Spleen (tissue), 11 donors: Measurements from ENCODE around the gene ERBB4. TPM values are rescaled to one million over a fixed set of nuclear protein-coding genes. Genes with fewer than 3 reads are reported as not detected.

Experiments
- DNase-seq: peaks from one replicate; pipeline ENCODE4 v3.0.0-alpha.2; 2020
- H3K27ac ChIP-seq, 8 donors: fragments of 200-600 bp; sonication (generic) in 7 of 8; 1 replicate in 4 of 8; 2 replicates in 4 of 8; pipeline versions ENCODE4 v1.5.0 to v1.8.0; 2016 to 2021; ENCODE audit warnings: inconsistent platforms in 4 of 8, mild to moderate bottlenecking in 4 of 8, moderate library complexity in 1 of 8
- H3K27me3 ChIP-seq, 7 donors: fragments of 200-600 bp; sonication (generic) in 6 of 7; replicated peaks in 1 of 7; 1 replicate in 4 of 7; 2 replicates in 3 of 7; pipeline versions ENCODE4 v1.5.0 to v1.8.0; 2016 to 2021; ENCODE audit warnings: inconsistent platforms in 3 of 7, mild to moderate bottlenecking in 1 of 7
- H3K36me3 ChIP-seq, 6 donors: fragments of 200-600 bp; sonication (generic) in 5 of 6; 1 replicate in 4 of 6; 2 replicates in 2 of 6; pipeline versions ENCODE4 v1.5.0 to v1.8.0; 2016 to 2021; ENCODE audit warnings: inconsistent platforms in 2 of 6
- H3K4me1 ChIP-seq, 6 donors: fragments of 200-600 bp; sonication (generic) in 5 of 6; 1 replicate in 3 of 6; 2 replicates in 3 of 6; pipeline versions ENCODE4 v1.5.0 to v1.8.0; 2016 to 2021; ENCODE audit warnings: inconsistent platforms in 3 of 6
- H3K4me3 ChIP-seq, 8 donors: fragments of 200-600 bp; sonication (generic) in 7 of 8; 1 replicate in 4 of 8; 2 replicates in 4 of 8; pipeline versions ENCODE4 v1.5.0 to v1.8.0; 2016 to 2021; ENCODE audit warnings: inconsistent platforms in 4 of 8, mild to moderate bottlenecking in 4 of 8, moderate library complexity in 2 of 8
- H3K9me3 ChIP-seq, 8 donors: fragments of 200-600 bp; sonication (generic) in 7 of 8; 1 replicate in 4 of 8; 2 replicates in 4 of 8; pipeline versions ENCODE4 v1.5.0 to v1.8.0; 2016 to 2021; ENCODE audit warnings: inconsistent platforms in 4 of 8
- CTCF ChIP-seq, 11 experiments: fragments of 200-600 bp in 7 of 11; fragments of 450-650 bp in 4 of 11; sonication (generic) in 4 of 11; IDR thresholded peaks in 8 of 11; conservative IDR thresholded peaks in 3 of 11; 1 replicate in 7 of 11; 2 replicates in 4 of 11; pipeline versions ENCODE4 v1.4.0 to v1.8.0; 2016 to 2021; ENCODE audit warnings: antibody characterized with exemption in 11 of 11, inconsistent platforms in 4 of 11, mild to moderate bottlenecking in 1 of 11
- POLR2A ChIP-seq, 3 donors: fragments of 450-650 bp; IDR thresholded peaks; one replicate each; pipeline ENCODE4 v1.5.1; 2017; ENCODE audit warnings: antibody characterized with exemption in 3 of 3, mild to moderate bottlenecking in 1 of 3
- POLR2AphosphoS5 ChIP-seq, 3 donors: sonication (generic); formaldehyde crosslinking; IDR thresholded peaks; one replicate each; pipeline ENCODE4 v1.5.1; 2017; ENCODE audit warnings: antibody characterized with exemption in 3 of 3
- WGBS, 5 donors: extraction: QIAGEN DNeasy Blood & Tissue Kit in 3 of 5; methylation state at CpG; one replicate each; pipeline versions ENCODE4 v1.1.5 to v1.1.7; 2013 to 2018; 5-methylcytosine and 5-hydroxymethylcytosine counted together
- intact Hi-C: fragments of 100-400 bp; cut with DNase I; formaldehyde crosslinking; loops from one replicate; pipeline ENCODE4 v1.15.0; 2023; ENCODE audit warnings: low total_unique reads
- polyA plus RNA-seq, 3 donors: library from polyadenylated mRNA; stranded (reverse); fragments of 200-250 nt; gene quantifications; one replicate each; pipeline ENCODE4 v1.2.1, GENCODE V29; 2013
- total RNA-seq, 7 donors: library from RNA; depleted of rRNA in 3 of 7; stranded (reverse); fragments of >200 nt in 3 of 7; fragmentation: NEBNext Ultra II Directional in 4 of 7; extraction: Animal tissue kit (Norgen Biotek cat#: 25700) in 4 of 7; gene quantifications; one replicate each; pipeline versions ENCODE4 v1.1.0 to v1.2.1, GENCODE V29; 2016 to 2021
- donor health status: healthy with polysubstance abuse.
- donor health status: DM: no; HTN: no; CAD: no; lungs with moderate emphysema.
- donor health status: DM: no; HTN: no; CAD: no.
- donor health status: Bipolar disorder and iron deficiency.
- donor health status: healthy.
- donor health status: DM: no; HTN: no; CAD: no.
- donor health status: DM: yes; HTN: yes; CAD: no.

The ERBB4 gene
- total and polyA plus RNA-seq, 10 donors = under 0.01 to 1.4 (median 0.35) TPM

DNA sequence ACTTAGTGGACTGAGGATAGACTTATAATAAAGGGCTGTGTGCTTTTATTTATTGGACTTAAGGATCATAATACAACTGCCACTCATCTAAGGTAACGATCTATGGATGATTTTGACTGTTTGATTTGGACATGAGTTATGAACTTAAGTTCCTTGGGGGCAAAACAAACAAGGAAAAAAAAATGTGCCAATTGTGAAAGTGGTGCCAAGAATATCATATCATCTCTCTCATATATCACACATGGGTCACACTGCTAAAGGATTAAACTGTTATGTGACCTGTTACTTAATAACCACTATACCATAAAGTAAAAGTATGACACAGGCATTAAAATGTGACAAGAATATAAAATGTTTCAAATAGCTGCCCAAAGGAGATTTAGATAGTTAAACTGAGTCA, 886.3 kb downstream of the ERBB4 start:
- Histone ChIP-seq H3K27me3 (no peaks in the 10 kb centered on the region), H3K4me1 (no peaks in the 10 kb centered on the region), H3K4me3 (no peak overlapping the region), H3K36me3 (no peaks in the 10 kb centered on the region), H3K27ac (no peak overlapping the region), H3K9me3 (no peaks in the 10 kb centered on the region)
- 67 to 85% (median 72%) methylated on average over 1 of the region's 1 CpG for WGBS, 5 donors
- intact Hi-C loops = no loop called here
- TF ChIP-seq POLR2A (IDR thresholded peaks at IDR 0.05) (no peak), CTCF (IDR thresholded peaks at IDR 0.05 in 8 of 11, conservative IDR thresholded peaks at IDR 0.05 in 3 of 11) (no peak), POLR2AphosphoS5 (IDR thresholded peaks at IDR 0.05) (no peak)
- no peak for DNase-seq

- Histone ChIP-seq H3K36me3 (no peaks in the 10 kb centered on the region), H3K27me3 (no peaks in the 10 kb centered on the region), H3K27ac (no peak overlapping the region), H3K9me3 (no peaks in the 10 kb centered on the region), H3K4me3 (no peak overlapping the region), H3K4me1 (no peaks in the 10 kb centered on the region)
- 67 to 82% (median 77%) methylated on average over 2 of the region's 2 CpGs for WGBS, 5 donors
- DNase-seq = no peak
- TF ChIP-seq POLR2AphosphoS5 (IDR thresholded peaks at IDR 0.05) = no peak
- TF ChIP-seq POLR2A (IDR thresholded peaks at IDR 0.05) = no peak
- no peak for TF ChIP-seq CTCF (IDR thresholded peaks at IDR 0.05 in 8 of 11, conservative IDR thresholded peaks at IDR 0.05 in 3 of 11)
- intact Hi-C loops = no loop called here
These were observed 889.3 kb downstream of the ERBB4 start for GRCh38 chr2:211649331-211649730.

DNA sequence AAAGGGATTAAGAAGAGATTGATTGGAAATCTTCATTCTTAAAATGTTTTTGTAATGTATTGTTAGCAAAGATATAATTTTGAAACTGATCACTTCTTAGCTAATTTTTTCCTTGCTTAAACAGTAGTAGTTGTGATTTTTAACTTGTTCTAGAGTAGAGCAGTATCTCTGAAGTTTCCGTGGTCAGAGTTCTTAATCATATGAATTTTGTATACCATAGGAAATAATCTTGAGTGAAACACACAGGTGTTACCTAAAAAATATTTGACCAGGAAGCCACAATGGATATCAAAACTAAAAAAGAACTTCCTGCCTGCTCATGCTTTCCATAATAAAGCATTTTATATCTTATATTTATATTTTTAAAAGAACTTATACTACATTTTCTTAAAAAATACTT, 907.1 kb downstream of the ERBB4 start:
- H3K4me3 ChIP-seq = no peak overlapping the region
- 14 to 25% (median 16%) methylated on average over 1 of the region's 1 CpG for WGBS, 5 donors
- no peaks in the 10 kb centered on the region for H3K36me3 ChIP-seq
- no peak for DNase-seq
- H3K4me1 ChIP-seq = no peaks in the 10 kb centered on the region
- peaks cover 0 to 5% (median 0%) of the 10 kb centered on the region in 8 donors for H3K9me3 ChIP-seq
- H3K27me3 ChIP-seq = no peaks in the 10 kb centered on the region
- H3K27ac ChIP-seq = no peak overlapping the region
- TF ChIP-seq POLR2AphosphoS5 (IDR thresholded peaks at IDR 0.05) (no peak), CTCF (IDR thresholded peaks at IDR 0.05 in 8 of 11, conservative IDR thresholded peaks at IDR 0.05 in 3 of 11) (no peak), POLR2A (IDR thresholded peaks at IDR 0.05) (no peak)
- intact Hi-C loops = no loop called here

GRCh38 chr2:211623096-211623495, 915.5 kb downstream of the ERBB4 start:
- no peaks in the 10 kb centered on the region for H3K9me3 ChIP-seq
- intact Hi-C loops = no loop called here

More at GRCh38 chr2:211623096-211623495, 915.5 kb downstream of the ERBB4 start:
- no peak overlapping the region for H3K4me3 ChIP-seq
- H3K36me3 ChIP-seq = no peaks in the 10 kb centered on the region
- H3K27me3 ChIP-seq = no peaks in the 10 kb centered on the region
- H3K27ac ChIP-seq = no peak overlapping the region
- no peaks in the 10 kb centered on the region for H3K4me1 ChIP-seq
- TF ChIP-seq CTCF (IDR thresholded peaks at IDR 0.05 in 8 of 11, conservative IDR thresholded peaks at IDR 0.05 in 3 of 11) (no peak), POLR2A (IDR thresholded peaks at IDR 0.05) (no peak), POLR2AphosphoS5 (IDR thresholded peaks at IDR 0.05) (no peak)
- DNase-seq = no peak
